ENCODE results near the gene CHMP3. TPM values are rescaled to one million over a fixed set of nuclear protein-coding genes. Genes with fewer than 3 reads are reported as not detected.

CHMP3 gene
- total RNA-seq, 3 donors from 2014 or later, result 149 to 203 (median 196) TPM

GRCh38 chr2:86492048-86492453 lies 71.2 kb downstream of the CHMP3 start:
- peaks cover 3% of the 10 kb centered on the region for H3K4me1 ChIP-seq (ENCODE audit: low read depth)
- ATAC-seq, result peak; percentile 92
- no peak for TF ChIP-seq CTCF (IDR thresholded peaks at IDR 0.05)
- intact Hi-C loops (cut with DNase I, micrococcal nuclease), result no loop called here
- no peak overlapping the region for H3K4me3 ChIP-seq
- H3K9me3 ChIP-seq, result no peaks in the 10 kb centered on the region
- DNase-seq, result peak in 1 of 3 donors; percentile 10
- H3K36me3 ChIP-seq (ENCODE audit: low read depth), result no peaks in the 10 kb centered on the region

- ATAC-seq (no peak), DNase-seq (no peak)
- H3K4me1 ChIP-seq (ENCODE audit: low read depth), result peaks cover 3% of the 10 kb centered on the region
- H3K36me3 ChIP-seq (ENCODE audit: low read depth), result no peaks in the 10 kb centered on the region
- intact Hi-C loops (cut with DNase I, micrococcal nuclease), result no loop called here
- no peak overlapping the region for H3K4me3 ChIP-seq
- H3K9me3 ChIP-seq, result no peaks in the 10 kb centered on the region
- TF ChIP-seq CTCF (IDR thresholded peaks at IDR 0.05), result no peak
Observed at GRCh38 chr2:86491088-86491487, 72.2 kb downstream of the CHMP3 start.

GRCh38 chr2:86490245-86490644 lies 73.0 kb downstream of the CHMP3 start:
- TF ChIP-seq CTCF (IDR thresholded peaks at IDR 0.05), result no peak
- DNase-seq, result no peak

GRCh38 chr2:86489542-86489941 lies 73.7 kb downstream of the CHMP3 start:
- Histone ChIP-seq H3K4me3 (no peak overlapping the region), H3K4me1 (ENCODE audit: low read depth) (peaks cover 3% of the 10 kb centered on the region), H3K9me3 (no peaks in the 10 kb centered on the region), H3K36me3 (ENCODE audit: low read depth) (no peaks in the 10 kb centered on the region)
- no peak for TF ChIP-seq CTCF (IDR thresholded peaks at IDR 0.05)
- DNase-seq (no peak), ATAC-seq (no peak)
- intact Hi-C loops (cut with DNase I, micrococcal nuclease), result no loop called here

More at GRCh38 chr2:86490245-86490644, 73.0 kb downstream of the CHMP3 start:
- intact Hi-C loops (cut with DNase I, micrococcal nuclease), result no loop called here
- Histone ChIP-seq H3K9me3 (no peaks in the 10 kb centered on the region), H3K4me3 (no peak overlapping the region), H3K36me3 (ENCODE audit: low read depth) (no peaks in the 10 kb centered on the region), H3K4me1 (ENCODE audit: low read depth) (peaks cover 3% of the 10 kb centered on the region)
- ATAC-seq, result no peak

- intact Hi-C loops (cut with DNase I, micrococcal nuclease), result no loop called here
- no peak overlapping the region for H3K4me3 ChIP-seq
- H3K36me3 ChIP-seq (ENCODE audit: low read depth), result peaks cover 2% of the 10 kb centered on the region
- ATAC-seq (no peak), DNase-seq (no peak)
- no peak for TF ChIP-seq CTCF (IDR thresholded peaks at IDR 0.05)
- peaks cover 3% of the 10 kb centered on the region for H3K4me1 ChIP-seq (ENCODE audit: low read depth)
- no peaks in the 10 kb centered on the region for H3K9me3 ChIP-seq
Observed at GRCh38 chr2:86488561-86489250, 74.5 kb downstream of the CHMP3 start.
